HG03439 (cell line): Measurements from ENCODE around the gene SULT6B1.

Source experiments
- ATAC-seq: cut with Tn5 transposase; IDR thresholded peaks from one replicate; pipeline ENCODE4 v1.9.1; 2021; ENCODE audit warnings: mild to moderate bottlenecking, moderate library complexity; ENCODE audit not compliant: unreplicated experiment

SULT6B1 gene

GRCh38 chr2:37153224-37153623, 35.2 kb downstream of the SULT6B1 start:
- ATAC-seq = no peak

DNA sequence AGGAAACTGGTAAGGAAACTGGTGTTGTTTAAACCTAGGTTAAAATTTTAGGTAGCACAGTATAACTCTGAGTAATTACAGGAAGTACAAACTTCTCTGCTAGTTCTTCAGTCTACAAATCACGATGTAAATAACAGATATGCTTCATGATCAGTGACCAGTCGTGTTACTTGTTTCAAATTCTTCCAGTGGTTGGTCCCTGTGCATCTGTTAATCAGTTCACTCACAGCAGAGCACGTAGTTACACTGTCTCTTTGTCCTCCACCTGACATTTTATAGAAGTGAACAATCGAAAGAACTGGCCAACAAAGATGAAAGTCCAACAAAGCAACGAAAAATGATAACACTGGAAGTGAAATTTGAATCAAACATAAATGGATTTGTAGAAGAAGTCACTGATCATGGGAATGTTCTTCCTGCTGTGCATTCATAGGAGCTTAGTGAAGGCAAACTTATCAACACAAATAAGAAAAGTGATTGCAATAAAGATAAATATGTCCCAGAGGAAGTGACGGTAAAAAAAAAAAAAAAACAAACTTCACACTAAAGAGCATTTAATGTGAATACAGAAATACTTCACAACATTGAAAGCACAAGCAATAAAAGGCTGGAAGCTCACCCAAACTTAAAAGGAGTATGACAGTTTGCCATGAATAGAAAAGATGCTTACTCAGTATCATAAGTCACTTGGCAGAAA, 38.7 kb downstream of the SULT6B1 start:
- ATAC-seq = no peak

- no peak for ATAC-seq
Measured at GRCh38 chr2:37148325-37148724, 40.1 kb downstream of the SULT6B1 start.

GRCh38 chr2:37146062-37146461, 42.4 kb downstream of the SULT6B1 start:
- ATAC-seq = no peak

GRCh38 chr2:37143974-37144373, 44.5 kb downstream of the SULT6B1 start:
- ATAC-seq = no peak

GRCh38 chr2:37142546-37142945, 45.9 kb downstream of the SULT6B1 start:
- no peak for ATAC-seq

DNA sequence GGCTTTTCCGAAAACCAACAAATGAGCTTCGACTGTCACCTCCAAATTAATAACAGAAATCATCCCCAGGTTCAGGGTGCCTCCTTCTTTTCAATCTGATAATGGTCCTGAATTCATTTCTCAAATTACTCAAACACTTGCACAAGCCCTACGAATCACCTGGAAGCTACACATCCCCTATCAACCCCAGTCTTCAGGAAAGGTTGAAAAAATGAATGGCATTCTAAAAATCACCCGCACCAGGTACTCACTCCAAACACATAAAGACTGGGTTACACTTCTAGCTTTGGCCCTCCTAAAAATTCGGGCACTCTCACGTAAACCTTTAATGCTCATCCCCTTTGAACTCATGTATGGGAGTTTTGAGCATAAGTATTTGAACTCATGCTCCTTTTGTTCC, 55.6 kb downstream of the SULT6B1 start:
- no peak for ATAC-seq

DNA sequence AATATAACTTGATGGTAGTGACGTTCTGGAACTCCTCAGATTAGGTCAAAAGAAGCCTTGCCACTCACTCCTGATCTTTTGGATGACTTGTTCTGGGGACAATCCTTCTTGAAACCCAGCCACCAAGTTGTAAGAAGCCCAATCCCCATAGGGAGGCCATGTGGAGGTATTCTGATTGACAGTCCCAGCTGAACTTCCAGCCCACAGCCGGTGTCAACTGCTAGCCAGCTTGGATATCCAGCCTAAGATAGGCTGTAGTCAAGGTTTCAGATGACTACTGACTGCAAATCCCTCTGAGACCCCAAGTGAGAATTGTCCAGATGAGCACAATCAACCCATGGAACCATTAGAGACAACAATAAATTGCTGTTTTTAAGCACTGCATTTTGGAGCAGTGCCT, 63.1 kb downstream of the SULT6B1 start:
- no peak for ATAC-seq

GRCh38 chr2:37119157-37119556, 69.3 kb downstream of the SULT6B1 start:
- ATAC-seq = no peak
